H9 (cell line): ENCODE results near the gene NRP1. TPM values are rescaled to one million over a fixed set of nuclear protein-coding genes. Genes with fewer than 3 reads are reported as not detected.

ENCODE experiments used
- DNase-seq: peaks from one replicate; pipeline ENCODE4 v3.0.0-alpha.2; 2017
- H2AFZ ChIP-seq: one replicate; pipeline ENCODE4 v1.6.1; 2013; ENCODE audit warnings: mild to moderate bottlenecking, low read length, control low read depth, moderate library complexity
- H2AK5ac ChIP-seq: 2 replicates; pipeline ENCODE4 v1.6.1; 2013; ENCODE audit warnings: low read length, control low read depth, mixed read lengths; ENCODE audit not compliant: insufficient read length
- H2BK120ac ChIP-seq: one replicate; pipeline ENCODE4 v1.6.1; 2013; ENCODE audit warnings: low read depth, mild to moderate bottlenecking, low read length, control low read depth, inconsistent platforms; ENCODE audit not compliant: poor library complexity, severe bottlenecking
- H2BK12ac ChIP-seq: 2 replicates; pipeline ENCODE4 v1.6.1; 2013; ENCODE audit warnings: low read length, control low read depth, mixed read lengths, low read depth; ENCODE audit not compliant: insufficient read length
- H2BK15ac ChIP-seq: 2 replicates; pipeline ENCODE4 v1.6.1; 2013; ENCODE audit warnings: low read depth, low read length, control low read depth
- H2BK20ac ChIP-seq: one replicate; pipeline ENCODE4 v1.6.1; 2013; ENCODE audit warnings: low read depth, mild to moderate bottlenecking, low read length, control low read depth, inconsistent platforms; ENCODE audit not compliant: poor library complexity, severe bottlenecking
- H2BK5ac ChIP-seq: 2 replicates; pipeline ENCODE4 v1.6.1; 2013; ENCODE audit warnings: low read length, control low read depth, mixed read lengths; ENCODE audit not compliant: insufficient read length
- H3K14ac ChIP-seq: 2 replicates; pipeline ENCODE4 v1.6.1; 2013; ENCODE audit warnings: low read length, control low read depth; ENCODE audit not compliant: insufficient read depth
- H3K18ac ChIP-seq: 2 replicates; pipeline ENCODE4 v1.6.1; 2013; ENCODE audit warnings: low read depth, mild to moderate bottlenecking, mixed read lengths, low read length, control low read depth; ENCODE audit not compliant: insufficient read length
- H3K23ac ChIP-seq: 2 replicates; pipeline ENCODE4 v1.6.1; 2013; ENCODE audit warnings: low read length, control low read depth, mixed read lengths, low read depth; ENCODE audit not compliant: insufficient read length
- H3K23me2 ChIP-seq: 2 replicates; pipeline ENCODE4 v1.6.1; 2013; ENCODE audit warnings: low read depth, mild to moderate bottlenecking, mixed read lengths, low read length, control low read depth; ENCODE audit not compliant: insufficient read length, poor library complexity, severe bottlenecking
- H3K27ac ChIP-seq: 2 replicates; pipeline ENCODE4 v1.5.1; 2013; ENCODE audit warnings: low read length, control low read depth, mixed read lengths, low read depth; ENCODE audit not compliant: insufficient read length
- H3K27me3 ChIP-seq: 2 replicates; pipeline ENCODE4 v1.6.1; 2013; ENCODE audit warnings: low read length, control low read depth, inconsistent platforms; ENCODE audit not compliant: insufficient read depth
- H3K4ac ChIP-seq: 2 replicates; pipeline ENCODE4 v1.6.1; 2013; ENCODE audit warnings: low read depth, mild to moderate bottlenecking, control low read depth, inconsistent platforms, low read length, moderate library complexity
- H3K4me1 ChIP-seq: 2 replicates; pipeline ENCODE4 v1.6.1; 2013; ENCODE audit warnings: low read length, control low read depth, inconsistent platforms; ENCODE audit not compliant: insufficient read depth
- H3K4me2 ChIP-seq: 2 replicates; pipeline ENCODE4 v1.6.1; 2013; ENCODE audit warnings: low read length, control low read depth, mixed read lengths; ENCODE audit not compliant: insufficient read length, insufficient read depth
- H3K56ac ChIP-seq: 2 replicates; pipeline ENCODE4 v1.6.1; 2013; ENCODE audit warnings: low read depth, mild to moderate bottlenecking, mixed read lengths, low read length, control low read depth; ENCODE audit not compliant: insufficient read length
- H3K79me1 ChIP-seq: 2 replicates; pipeline ENCODE4 v1.6.1; 2013; ENCODE audit warnings: low read depth, mild to moderate bottlenecking, moderate library complexity, low read length, control low read depth, inconsistent platforms; ENCODE audit not compliant: insufficient read depth, poor library complexity, severe bottlenecking
- H3K79me2 ChIP-seq: 2 replicates; pipeline ENCODE4 v1.6.1; 2013; ENCODE audit warnings: low read length, control low read depth, inconsistent platforms; ENCODE audit not compliant: insufficient read depth
- H3K9ac ChIP-seq: 2 replicates; pipeline ENCODE4 v1.6.1; 2013; ENCODE audit warnings: low read length, control low read depth, mixed read lengths; ENCODE audit not compliant: insufficient read length; ENCODE audit errors: extremely low read depth
- H3K9me3 ChIP-seq: one replicate; pipeline ENCODE4 v1.6.1; 2013; ENCODE audit warnings: low read depth, low read length, inconsistent platforms; ENCODE audit not compliant: control insufficient read depth
- H3T11ph ChIP-seq: one replicate; pipeline ENCODE4 v1.6.1; 2013; ENCODE audit warnings: mild to moderate bottlenecking, low read length, control low read depth, inconsistent platforms
- H4K20me1 ChIP-seq: one replicate; pipeline ENCODE4 v1.6.1; 2013; ENCODE audit not compliant: control insufficient read depth, insufficient read length, insufficient read depth
- H4K5ac ChIP-seq: 2 replicates; pipeline ENCODE4 v1.6.1; 2013; ENCODE audit warnings: low read depth, mild to moderate bottlenecking, mixed read lengths, low read length, control low read depth; ENCODE audit not compliant: insufficient read length
- H4K8ac ChIP-seq: replicated peaks from 2 replicates; pipeline ENCODE4 v1.6.1; 2013; ENCODE audit warnings: low read length, control low read depth, mixed read lengths, low read depth; ENCODE audit not compliant: insufficient read length
- H4K91ac ChIP-seq: 2 replicates; pipeline ENCODE4 v1.6.1; 2013; ENCODE audit warnings: low read depth, mild to moderate bottlenecking, moderate library complexity, mixed read lengths, low read length, control low read depth; ENCODE audit not compliant: insufficient read length
- H3K27ac Mint-ChIP-seq, 3 experiments: 2 replicates in 2 of 3; 3 replicates in 1 of 3; pipeline ENCODE4 v1.8.0; 2020 to 2021; ENCODE audit warnings: mixed read lengths in 3 of 3, mild to moderate bottlenecking in 1 of 3, moderate library complexity in 1 of 3
- H3K27me3 Mint-ChIP-seq: 2 replicates; pipeline ENCODE4 v1.8.0; 2021; ENCODE audit warnings: low read depth, mild to moderate bottlenecking, moderate library complexity, mixed read lengths
- H3K36me3 Mint-ChIP-seq, 3 experiments: 2 replicates in 2 of 3; 3 replicates in 1 of 3; pipeline ENCODE4 v1.8.0; 2020 to 2021; ENCODE audit warnings: low read depth in 3 of 3, mixed read lengths in 3 of 3; ENCODE audit not compliant: insufficient read depth in 1 of 3
- H3K4me1 Mint-ChIP-seq, 2 experiments: 2 replicates each; pipeline ENCODE4 v1.8.0; 2020; ENCODE audit warnings: mixed read lengths in 2 of 2
- H3K4me3 Mint-ChIP-seq, 2 experiments: 2 replicates in 1 of 2; 3 replicates in 1 of 2; pipeline ENCODE4 v1.8.0; 2020 to 2021; ENCODE audit warnings: mild to moderate bottlenecking in 2 of 2, mixed read lengths in 2 of 2, moderate library complexity in 1 of 2
- H3K9me3 Mint-ChIP-seq, 2 experiments: 2 replicates in 1 of 2; 3 replicates in 1 of 2; pipeline ENCODE4 v1.8.0; 2020; ENCODE audit warnings: mild to moderate bottlenecking in 2 of 2, mixed read lengths in 2 of 2, moderate library complexity in 1 of 2
- CTCF ChIP-seq: fragments of 200-600 bp; sonication (generic); conservative IDR thresholded peaks from 3 replicates; pipeline ENCODE4 v1.8.0; 2021; ENCODE audit warnings: antibody characterized with exemption, mild to moderate bottlenecking
- WGBS: extraction: QIAGEN DNeasy Blood & Tissue Kit; methylation state at CpG from one replicate; pipeline ENCODE4 v1.1.7; 2013; ENCODE audit warnings: missing lambda C conversion rate, low lambda C conversion rate, mixed read lengths; ENCODE audit not compliant: insufficient read length; ENCODE audit errors: extremely low coverage; 5-methylcytosine and 5-hydroxymethylcytosine counted together
- total RNA-seq: library from RNA; stranded (reverse); gene quantifications from 2 replicates; pipeline ENCODE4 v1.2.1, GENCODE V29; 2021

The NRP1 gene
- total RNA-seq, 1 experiment from 2014 or later = 4.6 TPM

GRCh38 chr10:33211106-33211878 is 123.2 kb downstream of the NRP1 start:
- H2BK15ac ChIP-seq = no peak overlapping the region
- no peak overlapping the region for H2BK5ac ChIP-seq
- no peak overlapping the region for H3K27ac ChIP-seq
- Mint-ChIP-seq H3K4me1 (peaks cover 3 to 6% of the 10 kb centered on the region in 2 experiments), H3K4me3 (no peak overlapping the region), H3K27ac (peak overlapping the region in 2 of 3 experiments; percentile 4 to 71; a peak in 2 of 7 replicates), H3K36me3 (no peaks in the 10 kb centered on the region), H3K27me3 (no peaks in the 10 kb centered on the region), H3K9me3 (no peaks in the 10 kb centered on the region)
- no peak overlapping the region for H4K91ac ChIP-seq
- H3T11ph ChIP-seq = no peak overlapping the region
- no peak overlapping the region for H3K4ac ChIP-seq
- no peaks in the 10 kb centered on the region for H4K20me1 ChIP-seq
- TF ChIP-seq CTCF = no peak
- H3K14ac ChIP-seq = no peak overlapping the region
- no peak for DNase-seq
- H3K27me3 ChIP-seq = no peaks in the 10 kb centered on the region
- H3K79me1 ChIP-seq = no peaks in the 10 kb centered on the region
- no peak overlapping the region for H2BK120ac ChIP-seq
- H3K23me2 ChIP-seq = no peaks in the 10 kb centered on the region
- H3K56ac ChIP-seq = no peak overlapping the region
- no peak overlapping the region for H3K18ac ChIP-seq
- no peak overlapping the region for H3K23ac ChIP-seq
- no peak overlapping the region for H2BK12ac ChIP-seq
- no peak overlapping the region for H4K5ac ChIP-seq
- no CpG with 5 or more reads among the region's 10 CpGs for WGBS
- H2BK20ac ChIP-seq = no peak overlapping the region
- H3K79me2 ChIP-seq = no peaks in the 10 kb centered on the region
- no peak overlapping the region for H4K8ac ChIP-seq
- H2AK5ac ChIP-seq = no peak overlapping the region
- H3K4me2 ChIP-seq = no peak overlapping the region
- no peak overlapping the region for H2AFZ ChIP-seq
- H3K9me3 ChIP-seq = no peaks in the 10 kb centered on the region
- no peaks in the 10 kb centered on the region for H3K4me1 ChIP-seq
- H3K9ac ChIP-seq = no peak overlapping the region
